PC-3 (cell line): ENCODE data around the gene PTPRN2. TPM values are rescaled to one million over a fixed set of nuclear protein-coding genes. Genes with fewer than 3 reads are reported as not detected.

Experiments
- ATAC-seq: fragments of 200-7000 bp; cut with Tn5 transposase; 2 replicates; pipeline ENCODE4 v1.9.1; 2020; ENCODE audit warnings: mild to moderate bottlenecking, moderate library complexity
- BruUV-seq: library from RNA; stranded (reverse); fragments of 400-500 nt; replicated peaks from 2 replicates; lab custom pipeline; 2021; lab: Mats Ljungman, UMichigan
- CTCF ChIA-PET: fragments of 300-600 bp; sonication (Branson Sonifier 250); formaldehyde crosslinking; loops from one replicate; lab custom pipeline; 2022; ENCODE audit warnings: antibody characterized with exemption; lab: Charles Lee
- POLR2A ChIA-PET: fragments of 300-600 bp; sonication (Branson Sonifier 250); formaldehyde crosslinking; loops from one replicate; lab custom pipeline; 2022; ENCODE audit warnings: antibody characterized with exemption; ENCODE audit not compliant: unreplicated experiment; lab: Charles Lee
- DNase-seq: peaks from one replicate; pipeline ENCODE4 v3.0.0-alpha.2; 2015
- H2AFZ ChIP-seq: fragments of 300-600 bp; sonication (generic); 2 replicates; pipeline ENCODE4 v1.6.0; 2016; ENCODE audit warnings: antibody characterized with exemption, low read length
- H3F3A ChIP-seq: fragments of 300-600 bp; sonication (generic); one replicate; pipeline ENCODE4 v1.6.0; 2017; ENCODE audit warnings: antibody characterized with exemption, low read length, control low read depth, mild to moderate bottlenecking; ENCODE audit not compliant: unreplicated experiment
- H3K27ac ChIP-seq: fragments of 300-600 bp; sonication (generic); 2 replicates; pipeline ENCODE4 v1.5.1; 2016; ENCODE audit warnings: mild to moderate bottlenecking, low read length
- H3K27me3 ChIP-seq: fragments of 300-600 bp; sonication (generic); 2 replicates; pipeline ENCODE4 v1.6.1; 2016; ENCODE audit warnings: low read length, mixed read lengths
- H3K36me3 ChIP-seq: fragments of 300-600 bp; sonication (generic); 2 replicates; pipeline ENCODE4 v1.6.1; 2016; ENCODE audit warnings: low read depth, mixed run types, low read length, mixed read lengths
- H3K4me1 ChIP-seq: fragments of 300-600 bp; sonication (generic); 2 replicates; pipeline ENCODE4 v1.5.1; 2016; ENCODE audit warnings: low read length; ENCODE audit not compliant: insufficient read depth
- H3K4me2 ChIP-seq: fragments of 300-600 bp; sonication (generic); 2 replicates; pipeline ENCODE4 v1.6.0; 2016; ENCODE audit warnings: low read length
- H3K4me3 ChIP-seq: fragments of 300-600 bp; sonication (generic); 2 replicates; pipeline ENCODE4 v1.5.1; 2016; ENCODE audit warnings: mild to moderate bottlenecking, low read length, mixed read lengths
- H3K79me2 ChIP-seq: fragments of 300-600 bp; sonication (generic); 2 replicates; pipeline ENCODE4 v1.6.1; 2017; ENCODE audit warnings: low read length, mixed read lengths
- H3K9ac ChIP-seq: fragments of 300-600 bp; sonication (generic); 2 replicates; pipeline ENCODE4 v1.6.0; 2016; ENCODE audit warnings: mild to moderate bottlenecking, low read length
- H3K9me2 ChIP-seq: fragments of 300-600 bp; sonication (generic); replicated peaks from 2 replicates; pipeline ENCODE4 v1.6.1; 2016; ENCODE audit warnings: mixed run types, low read length, mixed read lengths
- H3K9me3 ChIP-seq: fragments of 300-600 bp; sonication (generic); 2 replicates; pipeline ENCODE4 v1.6.1; 2016; ENCODE audit warnings: low read length, mixed read lengths
- H4K20me1 ChIP-seq: fragments of 300-600 bp; sonication (generic); 2 replicates; pipeline ENCODE4 v1.6.1; 2016; ENCODE audit warnings: low read length, mixed read lengths
- CTCF ChIP-seq: fragments of 300-600 bp; sonication (generic); conservative IDR thresholded peaks from 2 replicates; pipeline ENCODE4 v1.5.1; 2017; ENCODE audit warnings: antibody characterized with exemption, low read depth, mild to moderate bottlenecking, low read length
- EZH2 ChIP-seq: fragments of 300-600 bp; sonication (generic); IDR thresholded peaks from one replicate; pipeline ENCODE4 v1.6.1; 2017; ENCODE audit warnings: antibody characterized with exemption, mild to moderate bottlenecking, low read length; ENCODE audit not compliant: unreplicated experiment
- EZH2phosphoT487 ChIP-seq: fragments of 300-600 bp; sonication (generic); IDR thresholded peaks from 2 replicates; pipeline ENCODE4 v1.6.1; 2018; ENCODE audit warnings: mild to moderate bottlenecking, antibody characterized with exemption, low read length, borderline replicate concordance
- intact Hi-C: fragments of 100-400 bp; cut with micrococcal nuclease; formaldehyde crosslinking; loops from 2 replicates; pipeline ENCODE4 v1.9.0; 2023
- total RNA-seq: library from RNA; depleted of rRNA; stranded (reverse); fragments of >200 nt; gene quantifications from 2 replicates; pipeline ENCODE4 v1.2.3, GENCODE V29; 2014

PTPRN2 gene
- total RNA-seq, 1 experiment from 2014 or later = 3.2 TPM

GRCh38 chr7:157769086-157769485 lies 818.5 kb downstream of the PTPRN2 start:
- CTCF ChIA-PET = no interaction called here

GRCh38 chr7:157768198-157768597 lies 819.4 kb downstream of the PTPRN2 start:
- BruUV-seq = no TSS peak
- no peak overlapping the region for H2AFZ ChIP-seq
- no peak overlapping the region for H3K4me3 ChIP-seq
- no peak overlapping the region for H3K4me2 ChIP-seq
- no peaks in the 10 kb centered on the region for H3K4me1 ChIP-seq
- no peaks in the 10 kb centered on the region for H3K27me3 ChIP-seq
- H3F3A ChIP-seq = no peaks in the 10 kb centered on the region
- no peak overlapping the region for H3K27ac ChIP-seq
- no peaks in the 10 kb centered on the region for H3K36me3 ChIP-seq
- POLR2A ChIA-PET = no interaction called here
- ATAC-seq = no peak
- no peak overlapping the region for H3K9ac ChIP-seq
- no peaks in the 10 kb centered on the region for H4K20me1 ChIP-seq
- CTCF ChIA-PET = no interaction called here
- DNase-seq = no peak
- intact Hi-C loops = no loop called here
- TF ChIP-seq CTCF (no peak), EZH2phosphoT487 (no peak), EZH2 (no peak)
- H3K79me2 ChIP-seq = no peaks in the 10 kb centered on the region
- H3K9me2 ChIP-seq = no peaks in the 10 kb centered on the region
- H3K9me3 ChIP-seq = no peaks in the 10 kb centered on the region

More at GRCh38 chr7:157769086-157769485, 818.5 kb downstream of the PTPRN2 start:
- Histone ChIP-seq H3K27me3 (no peaks in the 10 kb centered on the region), H2AFZ (no peak overlapping the region), H3K36me3 (no peaks in the 10 kb centered on the region), H3K4me1 (no peaks in the 10 kb centered on the region), H3K9me2 (no peaks in the 10 kb centered on the region), H3K9me3 (no peaks in the 10 kb centered on the region), H4K20me1 (no peaks in the 10 kb centered on the region), H3K27ac (no peak overlapping the region), H3K79me2 (no peaks in the 10 kb centered on the region), H3K4me2 (no peak overlapping the region), H3F3A (no peaks in the 10 kb centered on the region), H3K4me3 (no peak overlapping the region), H3K9ac (no peak overlapping the region)
- no peak for DNase-seq
- TF ChIP-seq EZH2 (no peak), EZH2phosphoT487 (no peak), CTCF (no peak)
- intact Hi-C loops = no loop called here
- POLR2A ChIA-PET = no interaction called here
- no TSS peak for BruUV-seq
- no peak for ATAC-seq

GRCh38 chr7:157767506-157768197 lies 820.0 kb downstream of the PTPRN2 start:
- H3K79me2 ChIP-seq = no peaks in the 10 kb centered on the region
- intact Hi-C loops = no loop called here
- H3K4me2 ChIP-seq = no peak overlapping the region
- ChIA-PET POLR2A (no interaction called here), CTCF (no interaction called here)
- H3K4me3 ChIP-seq = no peak overlapping the region
- BruUV-seq = no TSS peak
- H3K36me3 ChIP-seq = no peaks in the 10 kb centered on the region
- no peak overlapping the region for H3K27ac ChIP-seq
- TF ChIP-seq EZH2 = no peak
- TF ChIP-seq EZH2phosphoT487 = no peak
- TF ChIP-seq CTCF = no peak
- DNase-seq = no peak
- H3F3A ChIP-seq = no peaks in the 10 kb centered on the region
- H3K9me3 ChIP-seq = no peaks in the 10 kb centered on the region
- no peak overlapping the region for H3K9ac ChIP-seq
- H3K27me3 ChIP-seq = no peaks in the 10 kb centered on the region
- no peaks in the 10 kb centered on the region for H4K20me1 ChIP-seq
- no peaks in the 10 kb centered on the region for H3K4me1 ChIP-seq
- ATAC-seq = no peak
- no peaks in the 10 kb centered on the region for H3K9me2 ChIP-seq
- H2AFZ ChIP-seq = no peak overlapping the region
